ENCODE measurements around the gene AFF4.
"Not testable (repeated sequence)": the region's sequence is repeated elsewhere in the genome, so short reads cannot be mapped to it uniquely, and the experiment has no call there.

DNA sequence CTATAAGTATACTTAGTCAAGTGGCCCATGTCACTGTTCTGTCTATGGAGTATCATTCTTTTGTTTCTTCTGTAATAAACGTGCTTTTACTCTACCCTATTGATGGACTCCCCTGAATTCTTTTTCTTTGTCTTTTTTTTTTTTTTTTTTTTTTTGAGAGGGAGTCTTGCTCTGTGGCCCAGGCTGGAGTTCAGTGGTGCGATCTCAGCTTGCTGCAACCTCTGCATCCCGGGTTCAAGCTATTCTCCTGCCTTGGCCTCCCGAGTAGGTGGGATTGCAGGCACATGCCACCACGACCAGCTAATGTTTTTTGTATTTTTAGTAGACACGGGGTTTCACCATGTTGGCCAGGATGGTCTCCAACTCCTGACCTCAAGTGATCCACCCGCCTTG, 9.0 kb upstream of the AFF4 start:
- TF ChIP-seq, protein P1, sequence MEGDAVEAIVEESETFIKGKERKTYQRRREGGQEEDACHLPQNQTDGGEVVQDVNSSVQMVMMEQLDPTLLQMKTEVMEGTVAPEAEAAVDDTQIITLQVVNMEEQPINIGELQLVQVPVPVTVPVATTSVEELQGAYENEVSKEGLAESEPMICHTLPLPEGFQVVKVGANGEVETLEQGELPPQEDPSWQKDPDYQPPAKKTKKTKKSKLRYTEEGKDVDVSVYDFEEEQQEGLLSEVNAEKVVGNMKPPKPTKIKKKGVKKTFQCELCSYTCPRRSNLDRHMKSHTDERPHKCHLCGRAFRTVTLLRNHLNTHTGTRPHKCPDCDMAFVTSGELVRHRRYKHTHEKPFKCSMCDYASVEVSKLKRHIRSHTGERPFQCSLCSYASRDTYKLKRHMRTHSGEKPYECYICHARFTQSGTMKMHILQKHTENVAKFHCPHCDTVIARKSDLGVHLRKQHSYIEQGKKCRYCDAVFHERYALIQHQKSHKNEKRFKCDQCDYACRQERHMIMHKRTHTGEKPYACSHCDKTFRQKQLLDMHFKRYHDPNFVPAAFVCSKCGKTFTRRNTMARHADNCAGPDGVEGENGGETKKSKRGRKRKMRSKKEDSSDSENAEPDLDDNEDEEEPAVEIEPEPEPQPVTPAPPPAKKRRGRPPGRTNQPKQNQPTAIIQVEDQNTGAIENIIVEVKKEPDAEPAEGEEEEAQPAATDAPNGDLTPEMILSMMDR (IDR thresholded peaks at IDR 0.05; ENCODE audit: low read depth, low read length): not testable (repeated sequence)
- TF ChIP-seq POLR2A (IDR thresholded peaks at IDR 0.05; ENCODE audit: extremely low read depth, insufficient read length): not testable (repeated sequence)
